ENCODE measurements around the gene HLA-DQA2.

DNA sequence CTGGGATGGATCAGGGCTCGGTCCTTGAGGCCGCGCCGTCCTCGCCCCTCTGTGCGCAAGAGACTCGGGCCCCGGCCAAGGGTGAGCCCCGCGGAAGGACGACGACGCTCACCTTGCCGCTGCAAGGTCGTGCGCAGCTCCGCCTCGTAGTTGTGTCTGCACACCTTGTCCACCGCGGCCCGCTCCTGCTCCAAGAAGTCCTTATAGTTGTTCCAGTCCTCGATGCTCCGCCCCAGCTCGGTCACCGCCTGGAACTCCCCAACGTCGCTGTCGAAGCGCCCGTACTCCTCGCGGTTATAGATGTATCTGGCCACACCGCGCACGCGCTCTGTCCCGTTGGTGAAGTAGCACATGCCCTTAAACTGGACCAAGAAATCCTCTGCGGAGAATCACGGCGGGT is 20.4 kb downstream of the HLA-DQA2 start:
- TF ChIP-seq POLR2A (IDR thresholded peaks at IDR 0.05) = no peak
- TF ChIP-seq, protein P1, sequence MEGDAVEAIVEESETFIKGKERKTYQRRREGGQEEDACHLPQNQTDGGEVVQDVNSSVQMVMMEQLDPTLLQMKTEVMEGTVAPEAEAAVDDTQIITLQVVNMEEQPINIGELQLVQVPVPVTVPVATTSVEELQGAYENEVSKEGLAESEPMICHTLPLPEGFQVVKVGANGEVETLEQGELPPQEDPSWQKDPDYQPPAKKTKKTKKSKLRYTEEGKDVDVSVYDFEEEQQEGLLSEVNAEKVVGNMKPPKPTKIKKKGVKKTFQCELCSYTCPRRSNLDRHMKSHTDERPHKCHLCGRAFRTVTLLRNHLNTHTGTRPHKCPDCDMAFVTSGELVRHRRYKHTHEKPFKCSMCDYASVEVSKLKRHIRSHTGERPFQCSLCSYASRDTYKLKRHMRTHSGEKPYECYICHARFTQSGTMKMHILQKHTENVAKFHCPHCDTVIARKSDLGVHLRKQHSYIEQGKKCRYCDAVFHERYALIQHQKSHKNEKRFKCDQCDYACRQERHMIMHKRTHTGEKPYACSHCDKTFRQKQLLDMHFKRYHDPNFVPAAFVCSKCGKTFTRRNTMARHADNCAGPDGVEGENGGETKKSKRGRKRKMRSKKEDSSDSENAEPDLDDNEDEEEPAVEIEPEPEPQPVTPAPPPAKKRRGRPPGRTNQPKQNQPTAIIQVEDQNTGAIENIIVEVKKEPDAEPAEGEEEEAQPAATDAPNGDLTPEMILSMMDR (IDR thresholded peaks at IDR 0.05) = no peak

Measured in right lobe of liver (tissue), 4 donors.